DND-41 (cell line): ENCODE measurements around the gene CPA2.

Source experiments
- CTCF ChIP-seq: IDR thresholded peaks from 2 replicates; pipeline ENCODE4 v1.5.1; 2012; ENCODE audit warnings: borderline replicate concordance, low read length, moderate library complexity, mild to moderate bottlenecking; ENCODE audit not compliant: poor library complexity, severe bottlenecking; ENCODE audit errors: extremely low read depth
- EZH2 ChIP-seq: IDR thresholded peaks from 3 replicates; pipeline ENCODE4 v1.6.1; 2012; ENCODE audit warnings: borderline replicate concordance, low read depth, mild to moderate bottlenecking, moderate library complexity, low read length, inconsistent platforms; ENCODE audit not compliant: severe bottlenecking

- TF ChIP-seq CTCF = no peak
- no peak for TF ChIP-seq EZH2
Measured at GRCh38 chr7:130329681-130330080, 63.0 kb downstream of the CPA2 start.
